ENCODE data around the gene EPRS1. TPM values are rescaled to one million over a fixed set of nuclear protein-coding genes. Genes with fewer than 3 reads are reported as not detected.

The EPRS1 gene
- total and polyA plus RNA-seq, 2 of the 13 experiments (the other 11 are each of a cell fraction or from before 2014, with no cell fraction given), result 86.1 to 124 TPM

DNA sequence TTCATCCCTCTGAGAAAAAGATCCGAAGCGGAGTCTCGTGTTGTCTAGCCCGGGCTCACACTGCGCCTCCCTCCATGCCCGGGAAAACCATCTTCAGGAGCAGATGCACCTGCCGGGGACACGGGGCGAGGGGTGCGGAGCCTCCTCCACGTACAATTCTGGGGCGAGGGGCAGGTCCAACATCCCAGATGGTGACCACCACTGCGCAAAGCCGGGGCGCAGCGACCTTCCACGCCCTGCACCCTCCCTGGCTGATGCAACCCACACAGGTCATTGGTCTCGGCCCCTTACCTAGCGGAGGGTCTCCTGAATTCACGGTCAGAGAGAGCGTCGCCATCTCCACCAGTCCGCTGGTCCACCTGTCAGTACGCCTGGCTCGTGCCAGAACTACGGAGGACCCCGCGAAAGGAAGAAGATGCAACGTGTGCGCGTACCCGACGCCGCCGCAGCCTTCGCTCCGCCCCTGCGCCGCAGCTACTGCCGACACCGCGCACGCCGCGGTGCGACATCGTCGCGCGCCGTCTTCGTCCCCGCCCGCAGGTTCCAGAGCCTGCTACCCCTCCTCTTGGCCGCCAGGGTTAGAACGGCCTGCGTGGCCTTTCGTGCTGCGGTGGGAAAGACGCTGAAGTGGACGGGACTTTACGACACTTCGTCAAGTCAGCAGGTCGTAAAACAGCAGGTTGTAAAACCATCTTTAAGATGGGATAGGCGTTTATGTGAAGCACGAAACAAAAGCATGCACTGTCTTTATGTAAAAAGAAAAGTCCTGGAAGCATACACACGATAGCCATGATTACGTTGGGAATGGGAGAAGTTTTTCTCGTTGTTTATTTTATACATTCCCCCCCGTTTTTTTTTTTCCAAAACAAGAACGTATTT is at the start of gene EPRS1 (continued):
- TF ChIP-seq, protein P1, sequence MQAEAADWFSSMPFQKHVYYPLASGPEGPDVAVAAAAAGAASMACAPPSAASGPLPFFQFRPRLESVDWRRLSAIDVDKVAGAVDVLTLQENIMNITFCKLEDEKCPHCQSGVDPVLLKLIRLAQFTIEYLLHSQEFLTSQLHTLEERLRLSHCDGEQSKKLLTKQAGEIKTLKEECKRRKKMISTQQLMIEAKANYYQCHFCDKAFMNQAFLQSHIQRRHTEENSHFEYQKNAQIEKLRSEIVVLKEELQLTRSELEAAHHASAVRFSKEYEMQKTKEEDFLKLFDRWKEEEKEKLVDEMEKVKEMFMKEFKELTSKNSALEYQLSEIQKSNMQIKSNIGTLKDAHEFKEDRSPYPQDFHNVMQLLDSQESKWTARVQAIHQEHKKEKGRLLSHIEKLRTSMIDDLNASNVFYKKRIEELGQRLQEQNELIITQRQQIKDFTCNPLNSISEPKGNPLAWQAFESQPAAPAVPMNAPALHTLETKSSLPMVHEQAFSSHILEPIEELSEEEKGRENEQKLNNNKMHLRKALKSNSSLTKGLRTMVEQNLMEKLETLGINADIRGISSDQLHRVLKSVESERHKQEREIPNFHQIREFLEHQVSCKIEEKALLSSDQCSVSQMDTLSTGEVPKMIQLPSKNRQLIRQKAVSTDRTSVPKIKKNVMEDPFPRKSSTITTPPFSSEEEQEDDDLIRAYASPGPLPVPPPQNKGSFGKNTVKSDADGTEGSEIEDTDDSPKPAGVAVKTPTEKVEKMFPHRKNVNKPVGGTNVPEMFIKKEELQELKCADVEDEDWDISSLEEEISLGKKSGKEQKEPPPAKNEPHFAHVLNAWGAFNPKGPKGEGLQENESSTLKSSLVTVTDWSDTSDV (CRISPR knock-in tag; IDR thresholded peaks at IDR 0.05), result 0 out of 2 replicates have a peak, but pooled peaks have one; percentile 57
- TF ChIP-seq ZIK1 (CRISPR knock-in tag; IDR thresholded peaks at IDR 0.05; ENCODE audit: borderline replicate concordance, low read depth) (peak; percentile 77), DPF2 (CRISPR knock-in tag; IDR thresholded peaks at IDR 0.05; ENCODE audit: borderline replicate concordance, low read depth) (no peak), AKAP8 (CRISPR knock-in tag; IDR thresholded peaks at IDR 0.05) (peak; percentile 64; the same call in 1 of the 2 replicates), ZNF556 (CRISPR knock-in tag; IDR thresholded peaks at IDR 0.05; ENCODE audit: borderline replicate concordance) (peak; percentile 74; the same call in 1 of the 2 replicates), ZNF724P (CRISPR knock-in tag; IDR thresholded peaks at IDR 0.05; ENCODE audit: borderline replicate concordance) (peak; percentile 65; the same call in 1 of the 2 replicates), FOXC1 (CRISPR knock-in tag; IDR thresholded peaks at IDR 0.05; ENCODE audit: borderline replicate concordance) (peak; percentile 59; the same call in 1 of the 2 replicates), SMAD3 (CRISPR knock-in tag; IDR thresholded peaks at IDR 0.05) (no peak; the same call in 1 of the 2 replicates), JARID2 (CRISPR knock-in tag; IDR thresholded peaks at IDR 0.05; ENCODE audit: insufficient replicate concordance) (peak; percentile 31), HNF4G (IDR thresholded peaks at IDR 0.05; ENCODE audit: borderline replicate concordance, low read depth, low read length) (no peak), HNF4G (CRISPR knock-in tag; IDR thresholded peaks at IDR 0.05; ENCODE audit: borderline replicate concordance, low read depth) (0 out of 2 replicates have a peak, but pooled peaks have one; percentile 59), KDM3A (CRISPR knock-in tag; IDR thresholded peaks at IDR 0.05; ENCODE audit: low read depth) (peak; percentile 83; the same call in 1 of the 2 replicates), ZNF160 (CRISPR knock-in tag; IDR thresholded peaks at IDR 0.05) (0 out of 2 replicates have a peak, but pooled peaks have one; percentile 80), ZNF136 (CRISPR knock-in tag; IDR thresholded peaks at IDR 0.05; ENCODE audit: low read depth) (0 out of 2 replicates have a peak, but pooled peaks have one; percentile 69)
- TF ChIP-seq, protein P2, sequence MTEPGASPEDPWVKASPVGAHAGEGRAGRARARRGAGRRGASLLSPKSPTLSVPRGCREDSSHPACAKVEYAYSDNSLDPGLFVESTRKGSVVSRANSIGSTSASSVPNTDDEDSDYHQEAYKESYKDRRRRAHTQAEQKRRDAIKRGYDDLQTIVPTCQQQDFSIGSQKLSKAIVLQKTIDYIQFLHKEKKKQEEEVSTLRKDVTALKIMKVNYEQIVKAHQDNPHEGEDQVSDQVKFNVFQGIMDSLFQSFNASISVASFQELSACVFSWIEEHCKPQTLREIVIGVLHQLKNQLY (CRISPR knock-in tag; IDR thresholded peaks at IDR 0.05), result peak; percentile 46
- TF ChIP-seq, protein P3, sequence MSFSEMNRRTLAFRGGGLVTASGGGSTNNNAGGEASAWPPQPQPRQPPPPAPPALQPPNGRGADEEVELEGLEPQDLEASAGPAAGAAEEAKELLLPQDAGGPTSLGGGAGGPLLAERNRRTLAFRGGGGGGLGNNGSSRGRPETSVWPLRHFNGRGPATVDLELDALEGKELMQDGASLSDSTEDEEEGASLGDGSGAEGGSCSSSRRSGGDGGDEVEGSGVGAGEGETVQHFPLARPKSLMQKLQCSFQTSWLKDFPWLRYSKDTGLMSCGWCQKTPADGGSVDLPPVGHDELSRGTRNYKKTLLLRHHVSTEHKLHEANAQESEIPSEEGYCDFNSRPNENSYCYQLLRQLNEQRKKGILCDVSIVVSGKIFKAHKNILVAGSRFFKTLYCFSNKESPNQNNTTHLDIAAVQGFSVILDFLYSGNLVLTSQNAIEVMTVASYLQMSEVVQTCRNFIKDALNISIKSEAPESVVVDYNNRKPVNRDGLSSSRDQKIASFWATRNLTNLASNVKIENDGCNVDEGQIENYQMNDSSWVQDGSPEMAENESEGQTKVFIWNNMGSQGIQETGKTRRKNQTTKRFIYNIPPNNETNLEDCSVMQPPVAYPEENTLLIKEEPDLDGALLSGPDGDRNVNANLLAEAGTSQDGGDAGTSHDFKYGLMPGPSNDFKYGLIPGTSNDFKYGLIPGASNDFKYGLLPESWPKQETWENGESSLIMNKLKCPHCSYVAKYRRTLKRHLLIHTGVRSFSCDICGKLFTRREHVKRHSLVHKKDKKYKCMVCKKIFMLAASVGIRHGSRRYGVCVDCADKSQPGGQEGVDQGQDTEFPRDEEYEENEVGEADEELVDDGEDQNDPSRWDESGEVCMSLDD (CRISPR knock-in tag; IDR thresholded peaks at IDR 0.05; ENCODE audit: borderline replicate concordance), result no peak
- TF ChIP-seq, protein P4, sequence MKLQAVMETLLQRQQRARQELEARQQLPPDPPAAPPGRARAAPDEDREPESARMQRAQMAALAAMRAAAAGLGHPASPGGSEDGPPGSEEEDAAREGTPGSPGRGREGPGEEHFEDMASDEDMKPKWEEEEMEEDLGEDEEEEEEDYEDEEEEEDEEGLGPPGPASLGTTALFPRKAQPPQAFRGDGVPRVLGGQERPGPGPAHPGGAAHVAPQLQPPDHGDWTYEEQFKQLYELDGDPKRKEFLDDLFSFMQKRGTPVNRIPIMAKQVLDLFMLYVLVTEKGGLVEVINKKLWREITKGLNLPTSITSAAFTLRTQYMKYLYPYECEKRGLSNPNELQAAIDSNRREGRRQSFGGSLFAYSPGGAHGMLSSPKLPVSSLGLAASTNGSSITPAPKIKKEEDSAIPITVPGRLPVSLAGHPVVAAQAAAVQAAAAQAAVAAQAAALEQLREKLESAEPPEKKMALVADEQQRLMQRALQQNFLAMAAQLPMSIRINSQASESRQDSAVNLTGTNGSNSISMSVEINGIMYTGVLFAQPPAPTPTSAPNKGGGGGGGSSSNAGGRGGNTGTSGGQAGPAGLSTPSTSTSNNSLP (IDR thresholded peaks at IDR 0.05; ENCODE audit: low read depth, low read length), result 0 out of 2 replicates have a peak, but pooled peaks have one; percentile 29
- TF ChIP-seq, protein P5, sequence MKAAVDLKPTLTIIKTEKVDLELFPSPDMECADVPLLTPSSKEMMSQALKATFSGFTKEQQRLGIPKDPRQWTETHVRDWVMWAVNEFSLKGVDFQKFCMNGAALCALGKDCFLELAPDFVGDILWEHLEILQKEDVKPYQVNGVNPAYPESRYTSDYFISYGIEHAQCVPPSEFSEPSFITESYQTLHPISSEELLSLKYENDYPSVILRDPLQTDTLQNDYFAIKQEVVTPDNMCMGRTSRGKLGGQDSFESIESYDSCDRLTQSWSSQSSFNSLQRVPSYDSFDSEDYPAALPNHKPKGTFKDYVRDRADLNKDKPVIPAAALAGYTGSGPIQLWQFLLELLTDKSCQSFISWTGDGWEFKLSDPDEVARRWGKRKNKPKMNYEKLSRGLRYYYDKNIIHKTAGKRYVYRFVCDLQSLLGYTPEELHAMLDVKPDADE (CRISPR knock-in tag; IDR thresholded peaks at IDR 0.05), result no peak
